Tibial nerve (tissue), 4 donors: ENCODE measurements around the gene ZNF516.

Source experiments
- CTCF ChIP-seq, 5 experiments: fragments of 200-600 bp in 3 of 5; fragments of 450-650 bp in 2 of 5; sonication (generic) in 3 of 5; IDR thresholded peaks; one replicate each; pipeline ENCODE4 v1.5.1; 2016 to 2019; ENCODE audit warnings: antibody characterized with exemption in 5 of 5, mild to moderate bottlenecking in 3 of 5, moderate library complexity in 2 of 5
- EP300 ChIP-seq, 2 donors: sonication (generic); formaldehyde crosslinking; IDR thresholded peaks; one replicate each; pipeline ENCODE4 v1.6.1; 2017; ENCODE audit warnings: antibody characterized with exemption in 2 of 2, mild to moderate bottlenecking in 1 of 2
- POLR2A ChIP-seq, 2 donors: fragments of 450-650 bp; IDR thresholded peaks; one replicate each; pipeline ENCODE4 v1.6.1; 2017; ENCODE audit warnings: antibody characterized with exemption in 2 of 2, mild to moderate bottlenecking in 2 of 2, moderate library complexity in 2 of 2

- TF ChIP-seq POLR2A (IDR thresholded peaks at IDR 0.05): no peak
- TF ChIP-seq CTCF (IDR thresholded peaks at IDR 0.05): no peak
- TF ChIP-seq EP300 (IDR thresholded peaks at IDR 0.05): peak in 1 of 2 donors; percentile 41
Observed at GRCh38 chr18:76459687-76460350, 35.2 kb downstream of the ZNF516 start.
